ENCODE data around the gene KRTAP5-5.
A peak's percentile ranks its signal among the peaks of the same experiment; 100 is the strongest.
"Not testable (repeated sequence)": the region's sequence is repeated elsewhere in the genome, so short reads cannot be mapped to it uniquely, and the experiment has no call there.

KRTAP5-5 gene

DNA sequence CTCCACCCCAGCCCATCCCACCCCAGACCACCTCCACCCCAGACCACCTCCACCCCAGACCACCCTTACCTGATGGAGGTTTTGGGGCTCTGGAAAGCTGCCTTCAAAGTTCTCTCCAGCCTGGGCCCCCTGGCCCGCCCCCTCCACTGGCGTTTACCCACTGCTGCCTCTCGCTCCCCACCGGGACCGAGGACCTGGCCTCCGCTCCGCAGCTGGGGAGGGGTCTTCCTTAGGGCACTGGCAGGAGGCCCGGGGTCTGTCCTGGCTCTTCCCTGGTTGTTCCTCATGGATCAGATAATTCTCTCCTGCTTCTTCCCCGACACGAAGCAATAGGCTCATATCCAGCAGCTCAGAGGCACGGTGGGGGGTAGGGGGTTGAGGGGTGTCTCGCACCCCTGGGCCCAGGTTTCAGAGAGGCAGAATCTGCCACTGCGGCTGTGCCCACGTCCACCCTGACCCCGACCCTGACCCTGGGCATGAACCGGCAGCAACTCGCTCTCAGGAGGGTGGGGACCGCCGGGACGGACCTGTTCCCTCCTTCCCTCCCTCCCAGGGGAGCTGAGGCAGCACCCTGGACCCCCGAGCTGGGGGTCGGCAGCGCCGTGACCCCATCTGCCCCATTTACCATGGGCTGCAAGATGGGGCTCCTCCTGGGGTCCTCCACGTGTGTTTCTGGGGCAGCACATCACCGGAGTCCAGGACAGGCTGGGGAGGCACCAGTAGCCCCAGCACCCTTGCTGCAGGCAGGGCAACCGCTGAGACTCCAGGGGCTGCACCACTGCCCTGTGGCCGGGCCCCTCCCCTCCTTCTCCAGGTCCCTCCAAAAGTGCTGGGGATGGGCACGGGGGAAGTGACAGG is 12.9 kb downstream of the KRTAP5-5 start:
- DNase-seq, result no peak

- DNase-seq, result no peak
Observed at GRCh38 chr11:1643146-1643690, 13.6 kb downstream of the KRTAP5-5 start.

DNA sequence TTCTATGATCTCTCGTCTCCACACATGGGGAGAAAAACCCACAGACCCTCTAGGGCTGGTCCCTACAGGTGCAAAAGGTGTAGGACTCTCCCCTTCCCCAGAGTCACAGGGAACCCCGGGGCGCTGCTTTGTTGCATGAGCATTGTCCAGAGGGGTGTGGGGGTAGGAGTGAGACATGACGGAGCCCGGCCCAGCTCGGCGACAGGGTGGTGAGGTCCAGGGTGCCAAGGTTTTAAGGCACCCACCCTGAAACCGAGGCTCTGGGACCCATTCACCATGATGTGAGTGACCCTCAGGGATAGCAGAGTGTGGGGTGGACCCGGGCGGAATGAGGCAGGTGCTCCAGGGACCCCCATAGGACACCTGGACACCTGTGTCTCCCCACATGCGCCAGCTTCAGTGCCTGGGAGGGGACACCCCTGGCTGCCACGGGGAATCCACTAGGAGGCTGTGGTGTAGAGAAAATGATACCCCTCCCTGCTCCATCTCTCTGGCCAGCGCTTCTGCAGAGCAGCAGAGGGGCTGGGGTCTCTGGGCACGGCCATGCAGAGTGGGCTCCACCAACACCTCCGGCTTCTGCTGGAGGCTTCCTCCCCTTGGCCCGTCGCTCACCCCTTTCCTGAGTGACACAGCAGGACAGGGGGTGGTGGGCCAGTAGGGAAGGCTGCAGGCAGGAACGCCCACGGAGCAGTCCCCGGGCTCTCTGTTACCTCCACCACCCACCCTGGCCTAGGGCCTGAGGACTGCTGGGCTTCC is 15.2 kb downstream of the KRTAP5-5 start:
- no peak for DNase-seq

DNA sequence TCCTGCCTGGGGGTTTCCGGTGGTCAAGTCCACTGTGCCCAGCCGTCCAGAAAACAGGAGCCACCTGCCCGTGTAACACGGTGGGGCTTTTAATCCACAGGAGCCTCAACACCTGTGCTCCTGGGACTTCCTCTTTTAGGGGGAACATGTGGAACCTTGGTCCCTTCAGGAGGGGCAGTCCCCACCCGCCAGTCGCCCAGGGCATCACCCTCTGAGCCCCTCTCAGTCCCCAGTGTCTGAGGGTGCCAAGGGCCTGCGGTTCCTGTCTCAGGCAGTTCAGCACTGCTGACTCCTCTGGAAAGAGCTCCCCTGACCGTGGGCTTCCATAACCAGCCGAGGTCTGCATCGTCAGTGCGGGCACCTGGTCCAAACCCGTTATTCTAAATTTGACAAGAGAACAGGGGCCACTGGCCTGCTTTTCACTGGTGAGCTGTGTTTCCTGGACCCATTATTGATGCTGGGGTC is 15.8 kb downstream of the KRTAP5-5 start:
- DNase-seq, result no peak

- DNase-seq, result not testable (repeated sequence)
Observed at GRCh38 chr11:1646540-1646939, 17.0 kb downstream of the KRTAP5-5 start.

DNA sequence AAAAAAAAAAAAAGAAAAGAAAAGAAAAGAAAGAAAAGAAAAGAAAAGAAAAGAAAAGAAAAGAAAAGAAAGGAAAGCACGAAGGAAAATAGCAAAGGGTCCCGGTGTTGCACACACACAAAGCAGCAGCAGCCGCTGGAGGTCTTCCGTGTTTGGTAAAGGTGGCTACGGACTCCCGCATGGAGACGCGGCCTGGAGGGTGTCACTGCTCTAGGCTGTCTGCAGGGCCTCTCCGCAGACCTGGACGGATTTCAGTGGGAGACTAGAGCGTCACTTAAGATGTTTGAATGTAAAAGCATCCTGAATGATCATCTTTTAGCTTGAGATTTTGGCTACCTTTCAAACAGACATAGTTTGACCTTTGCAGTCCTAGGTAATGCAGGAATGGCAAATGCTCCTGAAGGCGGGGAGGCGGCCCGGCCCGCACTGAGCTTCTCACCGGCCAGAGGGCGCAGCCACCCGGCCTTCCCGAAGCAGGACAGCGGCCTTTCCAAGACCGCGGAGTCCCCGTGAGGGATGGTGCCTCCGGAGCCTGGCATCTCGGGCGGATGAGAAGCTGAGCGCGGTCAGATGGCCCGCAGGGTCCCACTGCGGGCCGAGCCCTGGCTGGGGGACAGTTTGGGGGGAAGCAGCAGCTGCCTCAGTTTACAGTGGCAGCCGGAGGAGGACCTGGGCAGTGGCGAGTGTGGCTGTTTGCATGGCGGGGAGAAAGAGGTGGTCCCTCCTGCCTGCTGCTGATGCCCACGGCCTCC is 18.5 kb downstream of the KRTAP5-5 start:
- no peak for DNase-seq

GRCh38 chr11:1648653-1649420 is 19.3 kb downstream of the KRTAP5-5 start:
- no peak for DNase-seq

- DNase-seq, result no peak
Observed at GRCh38 chr11:1650034-1650917, 20.7 kb downstream of the KRTAP5-5 start.

GRCh38 chr11:1650918-1651262 is 21.3 kb downstream of the KRTAP5-5 start:
- no peak for DNase-seq

GRCh38 chr11:1651411-1651980 is 21.9 kb downstream of the KRTAP5-5 start:
- no peak for DNase-seq

- no peak for DNase-seq
Observed at GRCh38 chr11:1652026-1652425, 22.5 kb downstream of the KRTAP5-5 start.

DNA sequence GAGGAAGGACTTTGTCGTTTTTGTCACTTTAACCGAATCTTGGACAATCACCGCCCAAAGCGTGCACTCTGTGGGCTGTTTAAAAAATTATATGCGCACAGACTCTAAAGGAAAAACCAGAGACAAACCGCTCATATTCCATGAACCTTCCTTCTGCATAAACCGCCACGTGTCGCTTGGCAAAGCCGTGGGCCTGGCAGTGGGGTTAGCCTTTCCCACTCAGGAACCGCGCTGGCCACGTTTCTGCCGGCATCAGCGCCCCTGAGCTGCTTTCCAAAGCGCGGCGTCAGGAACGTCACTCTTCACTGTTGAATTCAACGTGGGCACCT is 22.8 kb downstream of the KRTAP5-5 start:
- DNase-seq, result no peak

DNA sequence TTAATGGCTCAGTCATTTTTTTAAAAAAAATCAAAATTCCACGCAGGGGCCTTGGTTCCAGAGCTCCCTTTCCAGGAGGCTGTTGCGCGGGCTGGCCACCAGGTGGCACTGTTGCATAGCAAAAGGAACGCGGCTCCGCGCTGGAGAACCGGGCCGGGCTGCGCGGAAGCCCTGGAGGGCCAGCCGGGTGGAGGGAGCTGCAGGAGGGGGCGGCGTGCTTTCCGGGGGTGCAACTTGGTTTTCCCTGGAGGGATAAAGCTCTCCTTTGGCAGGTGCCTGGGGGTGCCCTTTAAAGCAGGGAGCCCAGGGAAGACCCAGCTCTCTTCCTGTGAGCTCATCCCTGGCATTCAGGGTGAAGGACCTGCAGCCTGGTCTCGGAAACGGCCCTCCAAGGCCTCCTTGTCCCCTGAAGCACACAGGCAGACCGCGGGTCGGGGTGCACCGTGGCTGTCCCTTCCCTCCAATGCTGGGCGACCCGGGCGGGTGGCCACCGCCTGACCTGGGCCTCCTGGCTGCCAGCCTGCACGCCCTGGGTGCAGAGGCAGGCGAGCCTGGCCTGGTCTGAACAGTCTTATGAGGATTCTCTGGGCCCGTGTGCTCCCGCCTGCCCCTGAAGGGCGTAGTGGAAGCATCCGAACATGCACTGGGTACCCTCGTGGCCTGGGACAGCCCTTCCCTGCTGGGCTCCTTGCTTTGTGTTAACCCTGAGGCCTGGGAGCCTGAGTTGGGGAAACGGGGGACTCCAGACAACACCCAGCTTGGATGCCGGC is 23.4 kb downstream of the KRTAP5-5 start:
- peak; percentile 39 for DNase-seq

DNA sequence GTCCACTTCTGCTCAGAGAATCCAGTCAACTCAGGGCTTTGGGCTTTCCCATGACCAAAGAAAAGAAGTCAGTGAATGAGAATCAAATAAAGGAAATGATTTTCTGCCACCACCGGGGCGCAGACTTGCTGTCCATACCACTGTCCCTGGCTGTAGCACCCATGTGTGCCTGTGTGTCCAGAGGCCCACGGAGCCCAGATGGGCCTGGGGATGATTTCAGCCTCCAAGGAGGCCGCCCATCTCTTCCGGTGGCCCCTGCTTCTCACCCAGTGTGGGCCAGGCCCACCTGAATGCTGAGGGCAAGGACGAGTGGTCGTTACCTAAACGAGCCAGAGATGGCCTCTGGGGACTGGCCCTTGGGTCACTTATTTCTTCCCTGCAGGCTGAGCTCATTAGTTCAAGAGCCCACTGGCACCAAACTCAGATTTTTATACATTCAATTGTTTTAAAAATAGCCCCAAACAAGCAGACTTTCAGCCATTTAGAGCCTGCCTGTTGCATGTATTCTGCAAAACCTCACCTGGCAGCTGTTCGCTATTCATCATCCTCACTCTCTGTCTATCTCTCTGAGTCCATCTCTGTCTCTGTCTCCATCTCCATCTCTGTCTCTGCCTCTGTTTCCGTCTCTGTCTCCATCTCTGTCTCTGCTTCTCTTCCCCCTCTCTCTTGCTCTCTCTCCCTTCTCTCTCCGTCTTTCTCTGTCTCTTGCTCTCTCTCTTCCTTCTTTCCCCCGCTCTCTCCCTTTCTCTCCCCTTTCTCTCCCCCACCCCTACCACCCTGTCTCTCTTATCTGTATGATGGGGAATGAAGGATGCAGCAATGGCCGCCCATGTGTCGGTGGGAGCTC is 24.2 kb downstream of the KRTAP5-5 start:
- no peak for DNase-seq

DNA sequence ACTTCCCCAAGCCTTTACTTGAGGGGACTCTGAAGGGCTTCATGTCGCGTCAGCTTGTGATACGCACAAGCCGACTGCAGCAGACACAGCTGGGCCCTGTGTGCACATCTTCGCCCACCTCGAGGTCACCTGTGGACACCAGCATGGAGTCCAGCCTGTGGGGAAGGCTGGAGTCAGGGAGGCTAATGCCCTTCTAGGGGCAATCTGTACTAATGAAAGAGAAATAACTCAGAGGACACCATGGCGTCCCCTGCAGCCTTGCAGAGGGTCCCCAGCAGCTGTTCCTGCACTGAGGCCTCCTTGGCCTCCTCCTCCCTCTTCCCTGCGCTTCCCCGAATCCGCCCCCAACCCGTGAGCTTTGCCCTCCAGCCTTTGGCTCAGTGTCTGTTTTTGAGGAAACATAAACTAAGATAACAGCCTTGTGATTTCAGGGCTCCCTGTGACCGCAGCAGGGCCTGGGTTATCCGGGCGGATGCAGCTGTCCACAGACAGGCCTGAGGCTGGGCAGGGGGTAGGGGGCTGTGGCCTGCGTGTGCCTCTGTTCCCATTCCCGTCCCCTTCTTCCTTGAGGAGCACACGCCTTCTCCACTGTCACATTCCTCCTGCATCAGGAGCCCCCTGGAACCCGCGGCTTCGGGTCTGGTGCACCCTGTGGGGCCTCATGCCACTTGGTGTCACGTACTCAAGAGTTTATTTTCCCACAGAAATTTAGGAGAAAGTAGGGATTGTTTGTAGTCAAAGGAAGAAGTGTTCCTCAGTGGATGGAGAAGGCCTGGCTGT is 25.0 kb downstream of the KRTAP5-5 start:
- no peak for DNase-seq

DNA sequence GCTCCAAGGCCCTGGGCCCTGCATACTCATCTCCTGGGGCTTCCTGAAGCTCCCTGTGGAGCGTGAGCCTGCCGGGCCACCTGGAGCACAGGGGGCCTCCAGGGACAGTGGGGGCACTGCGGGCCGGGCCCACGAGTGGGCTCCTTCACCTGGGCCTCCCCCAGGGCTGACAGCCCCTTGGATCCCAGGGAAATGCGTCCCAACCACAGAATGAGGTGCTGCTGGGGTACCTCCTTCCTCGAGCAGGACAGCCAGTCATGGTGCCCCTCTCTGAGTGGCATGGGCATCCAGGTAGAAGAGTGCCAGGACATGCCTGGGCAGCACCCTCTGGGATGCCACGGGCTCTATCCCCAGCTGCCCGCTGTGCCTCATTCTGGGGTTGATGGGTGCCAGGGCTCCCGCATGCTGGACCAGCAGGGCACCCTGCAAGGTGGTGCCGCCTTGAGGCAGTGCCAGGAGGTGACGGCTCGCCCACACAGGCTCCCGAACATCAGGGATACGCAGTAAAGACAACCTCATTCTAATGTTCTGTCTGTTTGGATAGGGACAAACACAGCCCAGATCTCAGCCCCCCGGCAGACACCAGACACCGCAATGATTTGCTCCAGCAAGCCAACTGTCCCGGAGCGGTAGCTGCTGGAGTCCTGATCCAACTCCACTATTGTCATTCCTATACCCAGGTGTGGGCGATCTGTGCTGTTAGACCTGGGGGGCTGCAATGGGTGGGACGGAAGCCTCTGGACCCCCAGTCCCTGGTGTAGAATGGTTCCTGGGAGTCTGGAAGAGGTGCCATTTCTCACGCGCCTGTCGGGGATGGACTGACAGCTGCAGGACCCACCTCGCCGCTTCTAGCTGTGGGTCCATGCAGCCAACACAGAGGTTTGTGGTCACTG is 25.8 kb downstream of the KRTAP5-5 start:
- DNase-seq, result no peak

- no peak for DNase-seq
Observed at GRCh38 chr11:1656061-1656441, 26.5 kb downstream of the KRTAP5-5 start.
